HG03432 (cell line): ENCODE results near the gene CGNL1.

ENCODE experiments used
- ATAC-seq: cut with Tn5 transposase; IDR thresholded peaks from one replicate; pipeline ENCODE4 v1.9.1; 2021; ENCODE audit warnings: mild to moderate bottlenecking, moderate library complexity; ENCODE audit not compliant: unreplicated experiment

CGNL1 gene

GRCh38 chr15:57559875-57560274, 183.6 kb downstream of the CGNL1 start:
- no peak for ATAC-seq

DNA sequence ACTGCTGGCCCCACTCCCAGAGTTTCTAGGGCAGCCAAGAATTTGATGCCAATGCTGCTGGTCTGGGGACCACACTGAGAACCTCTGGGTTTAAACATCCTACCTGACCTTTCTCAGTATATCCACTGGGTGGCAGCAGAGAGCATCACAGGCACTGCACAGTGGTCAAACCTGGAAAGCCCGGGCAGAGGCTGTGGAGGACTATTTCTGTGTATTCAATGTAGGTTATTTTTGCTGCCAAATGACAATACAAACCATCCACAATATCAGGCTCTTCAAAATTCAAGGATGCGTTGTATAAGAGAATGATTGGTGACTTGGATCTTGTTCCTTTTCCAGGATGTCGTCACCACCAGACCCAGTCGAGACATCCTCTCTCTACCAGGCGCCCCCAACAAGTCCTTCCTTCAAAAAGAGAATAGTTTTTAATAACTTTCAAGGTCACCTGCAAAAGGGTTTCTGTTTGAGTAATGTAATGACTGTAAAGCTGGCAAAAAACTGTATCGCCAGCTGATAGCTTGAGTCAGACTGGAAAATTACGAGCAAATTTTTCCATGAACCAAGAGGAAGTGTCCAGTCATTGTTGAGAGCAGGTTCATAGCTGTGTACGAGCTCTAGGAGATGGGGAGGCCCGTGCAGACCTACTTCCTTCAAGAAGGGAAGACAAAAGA, 184.9 kb downstream of the CGNL1 start:
- ATAC-seq, result peak; percentile 72

DNA sequence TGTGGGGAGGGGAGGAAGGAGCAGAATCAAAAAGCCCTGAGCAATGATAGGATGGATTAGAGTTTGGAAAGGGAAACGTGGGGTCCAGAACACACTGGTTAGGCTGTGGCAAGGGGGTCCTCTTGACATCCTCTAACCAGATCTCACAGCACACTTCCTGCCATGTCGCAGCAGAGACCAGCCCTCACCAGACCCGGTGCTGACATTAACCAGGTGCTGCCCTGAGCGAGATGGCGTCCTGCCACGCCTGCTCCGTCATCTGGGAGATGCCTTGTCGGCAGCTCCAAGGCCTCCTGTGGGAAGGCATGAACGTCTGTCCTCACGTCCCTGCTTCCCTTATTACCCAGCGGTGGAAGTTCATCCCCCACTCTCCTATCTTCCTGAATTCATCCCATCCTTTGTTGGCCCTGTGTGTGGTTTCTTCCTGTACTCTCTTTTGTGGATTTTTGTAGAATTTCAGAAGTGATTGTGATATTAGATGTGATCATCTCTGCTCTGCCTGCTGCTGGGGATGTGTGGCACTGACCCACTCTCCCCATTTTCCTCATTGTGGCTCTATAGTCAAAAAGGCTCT, 186.0 kb downstream of the CGNL1 start:
- no peak for ATAC-seq

DNA sequence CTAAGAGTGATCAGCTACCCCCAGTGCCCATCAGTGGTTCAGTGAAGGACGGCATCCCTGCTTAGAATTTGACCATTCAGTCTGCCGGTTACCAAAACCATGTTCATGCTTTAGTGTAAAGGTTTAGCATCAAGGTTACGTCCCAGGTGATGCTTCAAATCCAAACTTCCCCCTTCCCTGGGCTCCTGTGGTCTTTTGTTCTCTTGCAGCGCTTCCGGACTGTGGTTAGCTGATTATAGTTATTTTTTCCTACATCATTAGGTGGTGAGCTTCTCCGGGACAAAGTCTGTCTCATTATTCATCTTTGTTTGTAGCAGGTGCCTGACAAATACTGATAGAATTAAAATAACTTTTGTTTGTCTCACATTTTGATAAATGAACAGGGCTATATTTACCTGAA, 187.1 kb downstream of the CGNL1 start:
- no peak for ATAC-seq

- ATAC-seq, result no peak
Measured at GRCh38 chr15:57565311-57565710, 189.0 kb downstream of the CGNL1 start.

DNA sequence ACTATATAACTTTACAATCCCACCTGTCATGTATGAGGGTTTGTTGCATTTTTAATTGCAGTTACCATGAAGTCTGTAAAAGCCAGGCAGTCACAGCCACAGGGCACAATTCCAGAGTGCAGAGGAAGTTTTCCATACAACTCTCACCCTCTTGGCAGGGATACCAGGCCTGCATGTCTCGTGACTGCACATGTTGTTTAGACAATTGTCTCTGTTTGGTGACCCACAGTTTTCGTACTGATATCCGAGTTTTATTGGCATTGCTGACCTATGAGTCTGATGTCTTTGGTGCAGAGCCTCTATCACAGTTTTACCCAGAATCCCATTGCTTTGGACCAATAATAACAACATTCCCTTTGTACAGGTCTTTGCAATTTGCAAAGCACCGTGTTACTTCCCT, 190.5 kb downstream of the CGNL1 start:
- ATAC-seq, result no peak

DNA sequence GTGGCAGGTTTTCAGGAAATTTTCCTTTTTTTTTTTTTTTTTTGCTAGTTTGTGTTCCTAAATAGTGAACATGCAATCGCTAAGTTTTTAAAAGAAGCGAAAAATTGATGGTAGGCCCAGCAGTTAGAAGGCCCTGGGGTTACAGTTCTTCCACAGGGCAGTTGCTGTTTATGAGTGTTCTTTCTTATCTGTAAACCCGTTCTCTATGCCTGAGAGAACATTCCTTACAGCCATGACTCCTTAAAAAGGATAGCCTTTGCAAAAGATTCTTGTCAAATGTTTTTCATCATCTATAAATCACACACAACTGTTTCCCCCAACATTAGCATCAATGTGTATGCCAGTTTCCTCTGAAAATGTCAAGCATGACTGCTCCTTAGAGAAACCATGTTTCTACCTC, 191.6 kb downstream of the CGNL1 start:
- ATAC-seq, result no peak

DNA sequence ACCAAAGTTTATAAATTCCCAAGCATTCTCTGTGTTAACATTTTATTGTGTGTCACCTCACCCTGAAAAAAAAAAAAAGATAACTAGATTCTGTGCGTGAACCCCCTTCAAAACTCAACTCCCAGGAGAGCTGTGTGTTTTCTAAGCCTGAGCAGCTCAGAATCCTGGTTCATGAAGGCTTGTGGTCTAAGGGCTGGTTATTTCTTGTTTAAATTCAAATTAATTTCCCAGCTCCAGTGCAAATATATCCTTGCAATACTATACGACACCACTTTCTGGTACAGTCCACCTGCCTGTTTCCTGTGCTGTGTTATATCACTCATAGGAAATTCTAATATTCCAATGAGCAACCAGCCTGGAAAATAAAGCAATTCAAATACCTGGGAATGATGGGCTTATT, 192.0 kb downstream of the CGNL1 start:
- no peak for ATAC-seq

DNA sequence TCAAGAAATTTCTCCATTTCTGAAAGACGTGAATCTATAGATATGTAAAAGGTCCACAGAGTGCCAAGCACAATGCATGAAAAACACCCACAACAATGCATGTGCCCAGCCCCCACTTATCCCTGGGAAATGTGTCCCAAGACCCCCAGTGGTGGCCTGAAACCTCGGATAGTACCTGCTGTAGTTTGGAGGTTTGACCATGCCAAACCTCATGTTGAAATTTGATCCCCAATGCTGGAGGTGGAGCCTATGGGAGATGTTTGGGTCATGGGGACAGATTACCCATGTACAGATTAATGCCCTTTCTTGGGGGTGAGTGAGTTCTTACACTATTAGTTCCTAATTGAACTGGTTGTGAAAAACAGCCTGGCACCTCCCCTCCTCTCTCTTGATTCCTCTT, 194.0 kb downstream of the CGNL1 start:
- ATAC-seq, result no peak

DNA sequence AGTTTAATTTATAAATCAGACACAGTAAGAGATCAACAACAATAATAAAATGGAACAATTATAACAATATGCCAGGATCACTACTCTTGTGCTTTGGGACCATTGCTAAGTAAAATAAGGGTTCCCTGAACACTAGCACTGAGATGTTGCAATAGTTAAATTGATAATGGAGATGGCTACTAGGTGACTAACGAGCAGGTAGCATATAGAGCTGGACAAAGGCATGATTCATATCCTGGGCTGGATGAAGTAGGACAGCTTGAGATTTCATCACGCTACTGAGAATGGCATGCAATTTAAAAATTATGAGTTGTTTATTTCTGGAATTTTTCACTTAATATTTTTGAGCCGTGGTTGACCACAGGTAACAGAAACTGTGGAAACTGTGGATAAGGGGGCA, 194.7 kb downstream of the CGNL1 start:
- ATAC-seq, result no peak

- no peak for ATAC-seq
Measured at GRCh38 chr15:57571725-57572124, 195.4 kb downstream of the CGNL1 start.

DNA sequence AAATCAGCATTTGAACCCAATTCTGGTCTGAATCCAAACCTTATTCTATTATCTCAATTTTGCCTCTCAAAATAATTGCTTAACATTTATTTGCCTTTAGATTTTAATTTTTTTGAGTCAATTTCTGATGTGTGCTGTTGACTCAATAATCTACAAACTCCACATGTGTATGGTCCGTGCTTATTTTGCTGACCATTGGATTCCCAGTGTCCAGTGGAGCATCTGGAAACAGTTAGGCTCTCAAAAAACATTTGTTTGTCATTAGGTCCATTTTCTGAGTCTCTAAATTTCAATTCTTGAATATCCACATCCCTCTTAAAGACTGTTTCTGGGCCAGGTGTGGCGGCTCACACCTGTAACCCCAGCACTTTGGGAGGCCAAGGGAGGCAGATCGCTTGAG, 196.2 kb downstream of the CGNL1 start:
- ATAC-seq, result no peak

GRCh38 chr15:57573151-57573550, 196.8 kb downstream of the CGNL1 start:
- no peak for ATAC-seq

DNA sequence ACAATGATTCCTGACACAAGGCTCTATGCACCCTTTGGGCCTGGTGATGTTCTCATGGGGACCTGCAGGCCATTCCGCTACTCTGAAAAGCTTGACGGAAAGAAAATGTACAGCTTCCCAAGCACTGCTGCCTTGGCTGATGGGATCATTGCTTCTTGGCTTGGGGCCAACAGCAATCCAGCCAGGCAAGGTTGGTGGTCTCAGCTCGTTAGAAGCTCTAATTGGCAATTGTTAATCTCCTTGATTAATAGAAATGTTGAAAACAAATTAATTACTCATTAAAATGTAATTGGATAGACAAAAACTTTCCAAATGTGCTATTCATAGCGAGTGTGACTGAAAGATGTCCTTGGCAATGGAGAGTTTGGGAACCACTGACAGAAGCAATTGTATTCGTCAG, 199.1 kb downstream of the CGNL1 start:
- ATAC-seq, result no peak

DNA sequence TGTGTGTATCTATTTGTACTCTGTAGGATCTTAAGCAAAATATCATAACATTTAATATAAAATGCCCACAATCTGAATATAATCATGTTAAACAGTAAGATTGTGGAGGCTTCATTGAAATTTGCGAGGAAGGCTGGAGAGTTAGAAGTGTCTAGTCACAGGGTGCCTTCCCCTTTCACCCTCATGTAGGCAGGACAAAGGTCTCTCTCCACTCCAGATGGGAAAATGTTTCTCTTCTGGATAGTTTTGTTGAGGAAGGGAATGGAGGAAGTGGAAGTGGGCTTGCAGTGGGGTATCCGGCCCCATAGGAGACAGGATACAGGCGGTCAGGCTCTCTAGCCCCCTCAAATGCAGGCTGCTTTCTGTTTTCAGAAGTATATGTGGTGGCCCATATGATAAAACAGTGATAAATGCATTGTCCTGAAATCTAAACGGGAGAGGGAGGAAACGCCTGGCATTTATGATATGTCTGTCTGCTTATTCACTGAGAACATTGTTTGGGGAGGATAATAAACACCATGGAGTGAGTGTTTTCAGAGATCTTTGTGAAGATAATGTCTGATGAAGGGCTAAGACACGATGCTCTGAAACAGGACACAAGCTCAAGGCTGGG, 202.1 kb downstream of the CGNL1 start:
- no peak for ATAC-seq

- ATAC-seq, result no peak
Measured at GRCh38 chr15:57580428-57580827, 204.1 kb downstream of the CGNL1 start.

- no peak for ATAC-seq
Measured at GRCh38 chr15:57580866-57581265, 204.6 kb downstream of the CGNL1 start.

DNA sequence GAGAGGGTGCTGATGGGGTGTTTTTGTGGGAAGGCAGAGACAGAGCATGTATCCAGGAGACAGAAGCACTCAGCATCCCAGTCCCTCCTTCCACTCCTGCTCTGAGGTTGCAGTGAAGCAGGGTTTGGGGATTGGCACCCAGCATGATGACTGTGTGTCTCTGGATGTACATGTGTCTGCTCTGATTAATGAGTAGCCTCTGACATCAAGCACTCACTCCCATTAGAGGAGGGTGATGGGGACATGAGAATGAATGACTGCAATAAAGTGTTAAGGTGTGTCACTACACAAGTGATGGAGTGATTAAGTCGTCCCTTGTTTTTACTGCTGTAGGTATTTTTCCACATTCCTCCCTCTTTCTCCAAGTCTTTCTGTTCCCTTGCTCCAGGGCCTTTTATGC, 205.8 kb downstream of the CGNL1 start:
- ATAC-seq, result no peak

DNA sequence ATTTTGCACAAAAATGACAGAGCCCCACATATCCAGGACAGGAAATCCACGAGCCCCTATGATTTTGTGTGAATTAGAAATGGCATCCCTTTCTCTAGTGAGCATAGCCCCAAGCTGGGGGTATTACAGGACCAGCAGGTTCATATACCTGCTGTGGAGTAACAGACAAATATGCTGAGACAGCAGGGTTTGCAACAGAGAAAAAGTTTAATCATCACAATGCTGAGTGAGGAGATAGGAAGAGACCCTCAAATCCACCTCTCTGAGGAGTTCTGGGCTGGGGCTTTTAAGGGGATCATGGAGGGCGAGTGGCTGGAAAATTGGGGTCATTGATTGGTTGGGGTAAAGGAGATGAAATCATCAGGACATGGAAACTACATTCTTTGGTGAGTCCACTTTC, 207.0 kb downstream of the CGNL1 start:
- ATAC-seq, result no peak

- ATAC-seq, result no peak
Measured at GRCh38 chr15:57583720-57584119, 207.4 kb downstream of the CGNL1 start.

DNA sequence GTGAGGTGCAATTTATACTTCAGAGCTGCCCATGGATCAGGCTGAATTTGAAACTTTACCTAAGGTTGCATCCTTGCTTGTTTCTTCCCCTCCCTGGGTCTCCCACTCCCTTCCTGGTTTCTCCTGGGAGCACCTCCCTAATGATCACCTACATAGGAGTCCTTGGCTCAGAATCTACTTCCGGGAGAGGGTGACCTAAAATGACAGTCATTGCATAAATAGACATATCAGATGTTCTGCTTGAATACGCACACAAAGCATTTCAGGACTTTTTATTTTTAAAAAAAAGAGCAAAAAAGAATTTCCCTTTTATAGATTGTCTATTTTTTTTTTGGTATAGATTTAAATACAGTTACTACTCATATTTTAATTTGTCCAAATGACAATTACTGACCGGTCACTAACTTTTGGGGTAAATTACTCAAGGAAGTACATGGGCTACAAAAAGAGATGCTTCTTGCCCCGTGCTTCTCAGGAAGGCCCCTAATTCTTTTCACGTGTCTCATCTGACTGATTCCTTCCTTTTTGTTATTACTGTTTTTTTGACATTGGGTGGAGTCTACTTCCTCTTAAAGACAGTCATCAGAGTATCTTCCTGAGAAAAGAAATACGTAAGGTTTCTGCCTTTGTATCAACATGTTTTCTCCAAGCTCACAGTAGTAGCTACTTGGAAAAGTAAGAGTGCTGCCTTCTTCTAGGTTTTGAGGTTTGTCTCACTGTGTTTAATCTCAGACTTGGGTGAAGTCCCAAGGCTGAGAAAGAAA, 210.5 kb downstream of the CGNL1 start:
- ATAC-seq, result no peak

DNA sequence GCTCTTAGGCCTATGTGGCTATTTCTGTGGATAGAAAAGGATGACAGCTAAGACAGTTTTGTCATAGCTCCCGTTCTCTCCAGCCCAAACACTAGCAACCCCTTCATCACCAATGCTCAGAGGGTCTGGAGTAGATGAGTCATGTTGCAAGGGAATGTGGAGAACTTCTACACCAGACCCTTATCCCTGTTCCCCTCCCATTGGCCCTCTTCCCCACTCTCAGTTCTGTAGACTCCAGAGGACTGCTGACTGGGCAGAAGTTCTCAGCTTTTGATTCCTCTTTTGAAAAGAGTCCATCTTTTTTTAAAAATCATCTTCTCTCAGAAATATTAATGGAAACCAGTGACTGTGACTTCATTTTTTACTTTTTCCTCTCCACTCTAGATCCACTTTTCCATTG, 213.0 kb downstream of the CGNL1 start:
- ATAC-seq, result no peak
